CD4-positive, alpha-beta T cell (primary cell): ENCODE measurements around the gene CADPS. TPM values are rescaled to one million over a fixed set of nuclear protein-coding genes. Genes with fewer than 3 reads are reported as not detected.

Experiments used
- ATAC-seq: fragments of 200-7000 bp; cut with Tn5 transposase; one replicate; pipeline ENCODE4 v1.10.0; 2022; ENCODE audit warnings: mild to moderate bottlenecking; ENCODE audit not compliant: poor library complexity
- CTCF ChIA-PET: fragments of 350-600 bp; sonication (Branson Sonifier 250); formaldehyde crosslinking; loops from one replicate; lab custom pipeline; 2021; ENCODE audit warnings: antibody characterized with exemption, inconsistent platforms; lab: Charles Lee
- POLR2A ChIA-PET: fragments of 350-600 bp; sonication (Branson Sonifier 250); formaldehyde crosslinking; loops from one replicate; lab custom pipeline; 2021; ENCODE audit warnings: antibody characterized with exemption, inconsistent platforms; lab: Charles Lee
- DNase-seq, 14 experiments: peaks; one replicate each; pipeline ENCODE4 v3.0.0-alpha.2; 2013 to 2020; ENCODE audit warnings: mixed read lengths in 2 of 14
- H3K27ac ChIP-seq, 2 donors: one replicate each; pipeline versions ENCODE4 v1.5.1 to v1.7.0; 2013; ENCODE audit warnings: low read length in 2 of 2, low read depth in 1 of 2, mild to moderate bottlenecking in 1 of 2
- H3K27me3 ChIP-seq, 2 experiments: 1 replicate in 1 of 2; 2 replicates in 1 of 2; pipeline versions ENCODE4 v1.6.1 to v1.7.0; 2013; ENCODE audit warnings: low read length in 2 of 2, control low read depth in 1 of 2, mild to moderate bottlenecking in 1 of 2, moderate library complexity in 1 of 2; ENCODE audit not compliant: insufficient read depth in 2 of 2, control insufficient read depth in 1 of 2
- H3K36me3 ChIP-seq: one replicate; pipeline ENCODE4 v1.6.1; 2013; ENCODE audit warnings: low read length, control low read depth; ENCODE audit not compliant: insufficient read depth
- H3K4me1 ChIP-seq: one replicate; pipeline ENCODE4 v1.6.1; 2013; ENCODE audit warnings: low read length, control low read depth; ENCODE audit not compliant: insufficient read depth
- H3K4me3 ChIP-seq: one replicate; pipeline ENCODE4 v1.5.1; 2013; ENCODE audit warnings: mild to moderate bottlenecking, low read length, moderate library complexity
- H3K9me3 ChIP-seq, 2 experiments: 1 replicate in 1 of 2; 2 replicates in 1 of 2; pipeline versions ENCODE4 v1.6.1 to v1.7.0; 2013; ENCODE audit warnings: low read length in 2 of 2, mild to moderate bottlenecking in 2 of 2, control low read depth in 1 of 2, moderate library complexity in 1 of 2; ENCODE audit not compliant: control insufficient read depth in 1 of 2, insufficient read depth in 1 of 2
- H3K27ac Mint-ChIP-seq: one replicate; pipeline ENCODE4 v1.8.0; 2020; ENCODE audit warnings: mixed read lengths
- H3K27me3 Mint-ChIP-seq: one replicate; pipeline ENCODE4 v1.8.0; 2021; ENCODE audit warnings: mixed read lengths
- H3K36me3 Mint-ChIP-seq: one replicate; pipeline ENCODE4 v1.8.0; 2021; ENCODE audit warnings: low read depth, mixed read lengths
- H3K4me1 Mint-ChIP-seq: one replicate; pipeline ENCODE4 v1.8.0; 2021; ENCODE audit warnings: low read depth, mixed read lengths
- H3K4me3 Mint-ChIP-seq: one replicate; pipeline ENCODE4 v1.8.0; 2020; ENCODE audit warnings: mild to moderate bottlenecking, mixed read lengths
- H3K9me3 Mint-ChIP-seq: one replicate; pipeline ENCODE4 v1.8.0; 2020; ENCODE audit warnings: mixed read lengths
- intact Hi-C, 2 experiments: fragments of 100-400 bp; cut with DNase I in 1 of 2; cut with micrococcal nuclease in 1 of 2; formaldehyde crosslinking; loops; one replicate each; pipeline versions ENCODE4 v1.15.1 to v1.9.0; 2023 to 2025; cut with DNase I, micrococcal nuclease
- total RNA-seq, 174 experiments: library from RNA in 2 of 174; stranded (reverse) in 2 of 174; gene quantifications; one replicate each; pipeline ENCODE4 v1.2.3 and lab custom pipeline; 2021 to 2026
- TF ChIP-seq, protein P1 (sequence below): fragments of 200-600 bp; IDR thresholded peaks from one replicate; pipeline ENCODE4 v1.8.0; 2022; ENCODE audit warnings: antibody characterized with exemption, mild to moderate bottlenecking

Gene CADPS
- total RNA-seq, 2 experiments from 2014 or later = not detected

DNA sequence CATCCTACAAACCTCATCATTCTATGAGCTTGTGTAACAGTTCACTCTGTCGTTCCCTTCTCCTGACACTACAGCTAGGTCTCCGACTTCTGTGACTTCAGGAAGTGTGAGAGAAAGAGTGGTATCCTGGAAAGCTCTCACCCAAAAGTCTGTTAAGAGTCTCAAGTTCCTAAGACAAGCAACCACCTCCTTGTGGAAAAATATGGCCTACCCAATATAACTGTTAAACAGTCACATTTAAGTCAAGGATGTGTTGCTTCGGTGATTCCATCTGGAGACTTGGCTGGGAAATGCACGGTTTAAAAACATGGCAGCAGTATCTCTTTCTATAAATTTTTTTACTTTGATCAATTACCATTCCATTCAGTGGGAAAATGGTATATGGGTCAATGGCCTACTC is 515.7 kb downstream of the CADPS start:
- no peak overlapping the region for H3K27ac ChIP-seq
- ATAC-seq (no peak), DNase-seq (no peak)
- TF ChIP-seq, protein P1, sequence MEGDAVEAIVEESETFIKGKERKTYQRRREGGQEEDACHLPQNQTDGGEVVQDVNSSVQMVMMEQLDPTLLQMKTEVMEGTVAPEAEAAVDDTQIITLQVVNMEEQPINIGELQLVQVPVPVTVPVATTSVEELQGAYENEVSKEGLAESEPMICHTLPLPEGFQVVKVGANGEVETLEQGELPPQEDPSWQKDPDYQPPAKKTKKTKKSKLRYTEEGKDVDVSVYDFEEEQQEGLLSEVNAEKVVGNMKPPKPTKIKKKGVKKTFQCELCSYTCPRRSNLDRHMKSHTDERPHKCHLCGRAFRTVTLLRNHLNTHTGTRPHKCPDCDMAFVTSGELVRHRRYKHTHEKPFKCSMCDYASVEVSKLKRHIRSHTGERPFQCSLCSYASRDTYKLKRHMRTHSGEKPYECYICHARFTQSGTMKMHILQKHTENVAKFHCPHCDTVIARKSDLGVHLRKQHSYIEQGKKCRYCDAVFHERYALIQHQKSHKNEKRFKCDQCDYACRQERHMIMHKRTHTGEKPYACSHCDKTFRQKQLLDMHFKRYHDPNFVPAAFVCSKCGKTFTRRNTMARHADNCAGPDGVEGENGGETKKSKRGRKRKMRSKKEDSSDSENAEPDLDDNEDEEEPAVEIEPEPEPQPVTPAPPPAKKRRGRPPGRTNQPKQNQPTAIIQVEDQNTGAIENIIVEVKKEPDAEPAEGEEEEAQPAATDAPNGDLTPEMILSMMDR = no peak
- H3K4me1 ChIP-seq = no peaks in the 10 kb centered on the region
- intact Hi-C loops = no loop called here
- Mint-ChIP-seq H3K27me3 (peaks cover 18% of the 10 kb centered on the region), H3K4me1 (no peaks in the 10 kb centered on the region), H3K9me3 (peaks cover 4% of the 10 kb centered on the region), H3K27ac (no peak overlapping the region), H3K36me3 (no peaks in the 10 kb centered on the region), H3K4me3 (no peak overlapping the region)
- no peak overlapping the region for H3K4me3 ChIP-seq
- CTCF ChIA-PET = no interaction called here
- peaks cover 0 to 2% of the 10 kb centered on the region in 2 experiments for H3K27me3 ChIP-seq
- no peaks in the 10 kb centered on the region for H3K36me3 ChIP-seq
- POLR2A ChIA-PET = no interaction called here
- H3K9me3 ChIP-seq = peaks cover 0 to 4% of the 10 kb centered on the region in 2 experiments

GRCh38 chr3:62356356-62356755 is 518.9 kb downstream of the CADPS start:
- no peaks in the 10 kb centered on the region for H3K36me3 Mint-ChIP-seq
- H3K27me3 Mint-ChIP-seq = peaks cover 7% of the 10 kb centered on the region
- peaks cover 3% of the 10 kb centered on the region for H3K9me3 Mint-ChIP-seq
- no peaks in the 10 kb centered on the region for H3K36me3 ChIP-seq
- POLR2A ChIA-PET = no interaction called here
- no peak overlapping the region for H3K27ac ChIP-seq
- no peaks in the 10 kb centered on the region for H3K27me3 ChIP-seq
- H3K4me3 Mint-ChIP-seq = no peak overlapping the region
- no peaks in the 10 kb centered on the region for H3K4me1 ChIP-seq
- TF ChIP-seq, protein P1 = no peak
- ATAC-seq (no peak), DNase-seq (no peak)
- intact Hi-C loops = no loop called here
- H3K27ac Mint-ChIP-seq = no peak overlapping the region
- H3K4me3 ChIP-seq = no peak overlapping the region
- H3K4me1 Mint-ChIP-seq = no peaks in the 10 kb centered on the region
- H3K9me3 ChIP-seq = no peaks in the 10 kb centered on the region
- CTCF ChIA-PET = no interaction called here

GRCh38 chr3:62355703-62356102 is 519.5 kb downstream of the CADPS start:
- POLR2A ChIA-PET = no interaction called here

More at GRCh38 chr3:62355703-62356102, 519.5 kb downstream of the CADPS start:
- intact Hi-C loops = no loop called here
- no peak for DNase-seq
- H3K27me3 Mint-ChIP-seq = peaks cover 7% of the 10 kb centered on the region
- Histone ChIP-seq H3K4me3 (no peak overlapping the region), H3K36me3 (no peaks in the 10 kb centered on the region), H3K9me3 (no peaks in the 10 kb centered on the region), H3K4me1 (no peaks in the 10 kb centered on the region), H3K27ac (no peak overlapping the region), H3K27me3 (no peaks in the 10 kb centered on the region)
- ATAC-seq = no peak
- no peaks in the 10 kb centered on the region for H3K9me3 Mint-ChIP-seq
- TF ChIP-seq, protein P1 = no peak
- no peak overlapping the region for H3K4me3 Mint-ChIP-seq
- no peaks in the 10 kb centered on the region for H3K4me1 Mint-ChIP-seq
- no peak overlapping the region for H3K27ac Mint-ChIP-seq
- CTCF ChIA-PET = no interaction called here
- H3K36me3 Mint-ChIP-seq = no peaks in the 10 kb centered on the region
